Right lobe of liver (tissue), 4 donors: ENCODE results near the gene FLNA.
A peak's percentile ranks its signal among the peaks of the same experiment; 100 is the strongest.

ENCODE experiments used
- POLR2A ChIP-seq: fragments of 450-650 bp; IDR thresholded peaks from one replicate; pipeline ENCODE4 v1.6.1; 2017; ENCODE audit warnings: antibody characterized with exemption, mild to moderate bottlenecking
- TF ChIP-seq, protein P1 (sequence below), 4 donors: fragments of 200-600 bp in 3 of 4; fragments of 450-650 bp in 1 of 4; IDR thresholded peaks; one replicate each; pipeline versions ENCODE4 v1.5.1 to v1.8.0; 2016 to 2022; ENCODE audit warnings: antibody characterized with exemption in 4 of 4, mild to moderate bottlenecking in 2 of 4
- donor health status: DM: no; HTN: no; CAD: no.
- donor health status: DM: no; HTN: no; CAD: no.
- donor health status: DM: no; HTN: yes; CAD: no.

- TF ChIP-seq, protein P1, sequence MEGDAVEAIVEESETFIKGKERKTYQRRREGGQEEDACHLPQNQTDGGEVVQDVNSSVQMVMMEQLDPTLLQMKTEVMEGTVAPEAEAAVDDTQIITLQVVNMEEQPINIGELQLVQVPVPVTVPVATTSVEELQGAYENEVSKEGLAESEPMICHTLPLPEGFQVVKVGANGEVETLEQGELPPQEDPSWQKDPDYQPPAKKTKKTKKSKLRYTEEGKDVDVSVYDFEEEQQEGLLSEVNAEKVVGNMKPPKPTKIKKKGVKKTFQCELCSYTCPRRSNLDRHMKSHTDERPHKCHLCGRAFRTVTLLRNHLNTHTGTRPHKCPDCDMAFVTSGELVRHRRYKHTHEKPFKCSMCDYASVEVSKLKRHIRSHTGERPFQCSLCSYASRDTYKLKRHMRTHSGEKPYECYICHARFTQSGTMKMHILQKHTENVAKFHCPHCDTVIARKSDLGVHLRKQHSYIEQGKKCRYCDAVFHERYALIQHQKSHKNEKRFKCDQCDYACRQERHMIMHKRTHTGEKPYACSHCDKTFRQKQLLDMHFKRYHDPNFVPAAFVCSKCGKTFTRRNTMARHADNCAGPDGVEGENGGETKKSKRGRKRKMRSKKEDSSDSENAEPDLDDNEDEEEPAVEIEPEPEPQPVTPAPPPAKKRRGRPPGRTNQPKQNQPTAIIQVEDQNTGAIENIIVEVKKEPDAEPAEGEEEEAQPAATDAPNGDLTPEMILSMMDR (IDR thresholded peaks at IDR 0.05): no peak
- peak; percentile 93 for TF ChIP-seq POLR2A
Observed at GRCh38 chrX:154371017-154371788, 3.2 kb downstream of the FLNA start.
